Loucy (cell line): ENCODE data around the gene HOMER3.

Source experiments
- H2AFZ ChIP-seq: fragments of 200-600 bp; sonication (generic); 2 replicates; pipeline ENCODE4 v1.6.0; 2016; ENCODE audit warnings: antibody characterized with exemption, mild to moderate bottlenecking, low read length, moderate library complexity
- H3F3A ChIP-seq: fragments of 200-600 bp; 2 replicates; pipeline ENCODE4 v1.6.0; 2016; ENCODE audit warnings: antibody characterized with exemption, low read depth, mild to moderate bottlenecking
- H3K27me3 ChIP-seq: fragments of 200-600 bp; sonication (generic); 2 replicates; pipeline ENCODE4 v1.6.1; 2014; ENCODE audit warnings: low read length, mild to moderate bottlenecking; ENCODE audit not compliant: insufficient read depth, poor library complexity, severe bottlenecking
- H3K36me3 ChIP-seq: fragments of 200-600 bp; sonication (generic); 2 replicates; pipeline ENCODE4 v1.6.1; 2016; ENCODE audit warnings: low read length; ENCODE audit not compliant: insufficient read depth
- H3K4me1 ChIP-seq: fragments of 200-600 bp; sonication (generic); 2 replicates; pipeline ENCODE4 v1.5.1; 2014; ENCODE audit warnings: low read length, mild to moderate bottlenecking; ENCODE audit not compliant: insufficient read depth, poor library complexity, severe bottlenecking
- H3K4me2 ChIP-seq: fragments of 200-600 bp; sonication (generic); 2 replicates; pipeline ENCODE4 v1.6.0; 2014; ENCODE audit warnings: antibody characterized with exemption, low read length, low read depth, mild to moderate bottlenecking; ENCODE audit not compliant: poor library complexity, severe bottlenecking
- H3K4me3 ChIP-seq: fragments of 200-600 bp; sonication (generic); 2 replicates; pipeline ENCODE4 v1.5.1; 2014; ENCODE audit warnings: low read length, mild to moderate bottlenecking, mixed read lengths; ENCODE audit not compliant: poor library complexity, severe bottlenecking
- H3K79me2 ChIP-seq: fragments of 200-600 bp; sonication (generic); 2 replicates; pipeline ENCODE4 v1.6.1; 2014; ENCODE audit warnings: low read length; ENCODE audit not compliant: insufficient read depth
- H3K9ac ChIP-seq: fragments of 200-600 bp; sonication (generic); 2 replicates; pipeline ENCODE4 v1.6.0; 2014; ENCODE audit warnings: mild to moderate bottlenecking, low read depth, low read length, moderate library complexity; ENCODE audit not compliant: poor library complexity, severe bottlenecking
- H3K9me2 ChIP-seq: fragments of 200-600 bp; sonication (generic); replicated peaks from 2 replicates; pipeline ENCODE4 v1.6.1; 2016; ENCODE audit warnings: low read depth, low read length, mixed read lengths
- H3K9me3 ChIP-seq: fragments of 200-600 bp; sonication (generic); 2 replicates; pipeline ENCODE4 v1.6.1; 2014; ENCODE audit warnings: mild to moderate bottlenecking, antibody characterized with exemption, low read length, low read depth; ENCODE audit not compliant: insufficient read depth
- H4K20me1 ChIP-seq: fragments of 200-600 bp; sonication (generic); 2 replicates; pipeline ENCODE4 v1.6.0; 2014; ENCODE audit warnings: antibody characterized with exemption, low read length, mild to moderate bottlenecking; ENCODE audit not compliant: insufficient read depth, poor library complexity, severe bottlenecking
- EZH2phosphoT487 ChIP-seq: fragments of 200-600 bp; IDR thresholded peaks from 2 replicates; pipeline ENCODE4 v1.6.1; 2018; ENCODE audit warnings: antibody characterized with exemption, mild to moderate bottlenecking, moderate library complexity, borderline replicate concordance
- TF ChIP-seq, protein P1 (sequence below): fragments of 200-600 bp; sonication (generic); conservative IDR thresholded peaks from 2 replicates; pipeline ENCODE4 v1.5.1; 2014; ENCODE audit warnings: mild to moderate bottlenecking, antibody characterized with exemption, low read length

HOMER3 gene

DNA sequence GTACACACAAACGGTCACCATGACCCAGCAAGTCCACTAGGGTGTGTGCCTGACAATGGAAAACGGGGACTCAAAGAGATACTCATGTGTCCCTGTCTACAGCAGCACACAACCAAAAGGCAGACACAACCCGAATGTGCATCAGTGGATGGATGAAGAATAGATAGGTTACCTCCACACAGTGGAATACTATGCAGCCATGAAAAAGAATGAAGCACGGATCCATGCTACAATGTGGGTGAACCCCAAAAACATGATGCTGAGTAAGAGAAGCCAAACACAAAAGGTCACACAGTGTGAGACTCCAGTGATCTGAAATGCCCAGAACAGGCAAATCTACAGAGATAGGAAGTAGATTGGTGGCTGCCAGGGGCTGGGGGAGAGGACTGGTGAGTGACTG is 54.0 kb downstream of the HOMER3 start:
- no peaks in the 10 kb centered on the region for H3K4me1 ChIP-seq
- H3K4me3 ChIP-seq: no peak overlapping the region
- no peaks in the 10 kb centered on the region for H4K20me1 ChIP-seq
- no peak overlapping the region for H2AFZ ChIP-seq
- no peak overlapping the region for H3K4me2 ChIP-seq
- TF ChIP-seq EZH2phosphoT487: no peak
- TF ChIP-seq, protein P1, sequence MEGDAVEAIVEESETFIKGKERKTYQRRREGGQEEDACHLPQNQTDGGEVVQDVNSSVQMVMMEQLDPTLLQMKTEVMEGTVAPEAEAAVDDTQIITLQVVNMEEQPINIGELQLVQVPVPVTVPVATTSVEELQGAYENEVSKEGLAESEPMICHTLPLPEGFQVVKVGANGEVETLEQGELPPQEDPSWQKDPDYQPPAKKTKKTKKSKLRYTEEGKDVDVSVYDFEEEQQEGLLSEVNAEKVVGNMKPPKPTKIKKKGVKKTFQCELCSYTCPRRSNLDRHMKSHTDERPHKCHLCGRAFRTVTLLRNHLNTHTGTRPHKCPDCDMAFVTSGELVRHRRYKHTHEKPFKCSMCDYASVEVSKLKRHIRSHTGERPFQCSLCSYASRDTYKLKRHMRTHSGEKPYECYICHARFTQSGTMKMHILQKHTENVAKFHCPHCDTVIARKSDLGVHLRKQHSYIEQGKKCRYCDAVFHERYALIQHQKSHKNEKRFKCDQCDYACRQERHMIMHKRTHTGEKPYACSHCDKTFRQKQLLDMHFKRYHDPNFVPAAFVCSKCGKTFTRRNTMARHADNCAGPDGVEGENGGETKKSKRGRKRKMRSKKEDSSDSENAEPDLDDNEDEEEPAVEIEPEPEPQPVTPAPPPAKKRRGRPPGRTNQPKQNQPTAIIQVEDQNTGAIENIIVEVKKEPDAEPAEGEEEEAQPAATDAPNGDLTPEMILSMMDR: no peak
- no peaks in the 10 kb centered on the region for H3K79me2 ChIP-seq
- H3K27me3 ChIP-seq: no peaks in the 10 kb centered on the region
- no peaks in the 10 kb centered on the region for H3F3A ChIP-seq
- no peaks in the 10 kb centered on the region for H3K36me3 ChIP-seq
- H3K9me3 ChIP-seq: no peaks in the 10 kb centered on the region
- H3K9ac ChIP-seq: no peak overlapping the region
- no peaks in the 10 kb centered on the region for H3K9me2 ChIP-seq

DNA sequence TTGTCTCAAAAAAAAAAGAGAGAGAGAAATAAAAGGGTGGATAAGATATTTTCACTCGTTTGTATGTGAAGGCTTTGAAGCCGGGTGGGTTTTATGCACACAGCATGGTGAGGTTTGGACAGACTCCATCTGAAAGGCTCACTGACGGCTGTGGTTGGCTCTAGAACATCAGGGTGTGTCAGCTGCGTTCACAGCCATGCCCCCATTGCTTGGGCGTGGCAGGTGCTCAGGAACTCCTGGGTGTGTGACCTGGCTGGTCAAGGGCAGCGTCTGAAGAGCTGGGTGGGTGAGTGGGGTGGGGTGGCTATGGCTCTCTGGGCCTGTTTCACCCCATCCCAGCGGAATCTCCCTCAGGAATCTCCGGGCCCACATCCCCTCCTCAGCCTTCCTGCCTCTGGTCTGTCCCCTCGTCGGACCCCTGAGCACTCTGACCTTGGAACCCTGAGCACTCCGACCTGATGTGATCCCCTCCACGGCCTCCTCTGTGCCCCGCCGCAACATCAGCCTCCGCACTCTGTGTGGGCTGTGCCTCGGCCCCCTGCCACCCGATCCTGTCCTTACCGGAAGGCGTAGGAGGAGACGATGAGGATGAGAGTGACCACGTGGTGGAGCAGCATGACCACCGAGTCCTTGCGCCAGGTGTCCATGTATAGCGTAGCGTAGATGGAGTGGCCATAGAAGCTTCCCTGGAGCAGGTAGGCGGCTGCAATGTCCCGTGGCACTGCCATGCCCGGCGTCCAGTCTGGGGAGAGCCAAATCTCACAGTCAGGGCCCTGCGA is 57.3 kb downstream of the HOMER3 start:
- H3K27me3 ChIP-seq: no peaks in the 10 kb centered on the region
- no peak overlapping the region for H3K9ac ChIP-seq

DNA sequence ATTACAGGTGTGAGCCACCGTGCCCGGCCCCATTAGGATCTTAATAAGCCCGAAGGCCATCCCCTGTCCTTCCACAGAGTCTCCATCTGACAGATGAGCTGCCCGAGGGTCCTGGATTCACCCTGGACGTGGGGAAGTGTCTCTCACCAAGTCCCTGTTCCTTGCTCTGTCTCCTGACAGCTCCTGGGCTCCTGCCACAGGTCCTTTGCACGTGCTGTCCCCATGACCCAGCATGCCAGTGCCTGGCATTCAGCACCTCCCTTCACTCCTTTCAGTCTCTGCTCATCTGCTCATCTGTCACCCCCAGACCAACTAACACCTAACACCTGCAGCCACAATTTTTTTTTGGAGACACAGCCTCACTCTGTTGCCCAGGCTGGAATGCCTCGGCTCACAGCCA is 59.5 kb downstream of the HOMER3 start:
- Histone ChIP-seq H3K79me2 (no peaks in the 10 kb centered on the region), H3K4me3 (no peak overlapping the region), H3K36me3 (no peaks in the 10 kb centered on the region), H3K9me2 (no peaks in the 10 kb centered on the region), H3K27me3 (no peaks in the 10 kb centered on the region), H3K9me3 (no peaks in the 10 kb centered on the region), H3K4me1 (no peaks in the 10 kb centered on the region), H4K20me1 (no peaks in the 10 kb centered on the region), H3K9ac (no peak overlapping the region), H2AFZ (no peak overlapping the region), H3F3A (no peaks in the 10 kb centered on the region), H3K4me2 (no peak overlapping the region)
- TF ChIP-seq EZH2phosphoT487: no peak
- TF ChIP-seq, protein P1: no peak

More for the DNA sequence above, 57.3 kb downstream of the HOMER3 start:
- no peaks in the 10 kb centered on the region for H3F3A ChIP-seq
- no peak overlapping the region for H3K4me2 ChIP-seq
- TF ChIP-seq, protein P1: no peak
- no peak for TF ChIP-seq EZH2phosphoT487
- no peaks in the 10 kb centered on the region for H3K4me1 ChIP-seq
- no peaks in the 10 kb centered on the region for H3K79me2 ChIP-seq
- H3K4me3 ChIP-seq: no peak overlapping the region
- no peak overlapping the region for H2AFZ ChIP-seq
- H3K36me3 ChIP-seq: no peaks in the 10 kb centered on the region
- H4K20me1 ChIP-seq: no peaks in the 10 kb centered on the region
- H3K9me2 ChIP-seq: no peaks in the 10 kb centered on the region
- no peaks in the 10 kb centered on the region for H3K9me3 ChIP-seq
